NCI-H1694 treated with DMSO at 0.1 percent for 48 hours (cell line): ENCODE measurements around the gene RFNG.
"Not testable (repeated sequence)": the region's sequence is repeated elsewhere in the genome, so short reads cannot be mapped to it uniquely, and the experiment has no call there.

ENCODE experiments used
- DNase-seq: peaks from one replicate; lab custom pipeline; 2025; lab: John Stamatoyannopoulos, UW

Gene RFNG

DNA sequence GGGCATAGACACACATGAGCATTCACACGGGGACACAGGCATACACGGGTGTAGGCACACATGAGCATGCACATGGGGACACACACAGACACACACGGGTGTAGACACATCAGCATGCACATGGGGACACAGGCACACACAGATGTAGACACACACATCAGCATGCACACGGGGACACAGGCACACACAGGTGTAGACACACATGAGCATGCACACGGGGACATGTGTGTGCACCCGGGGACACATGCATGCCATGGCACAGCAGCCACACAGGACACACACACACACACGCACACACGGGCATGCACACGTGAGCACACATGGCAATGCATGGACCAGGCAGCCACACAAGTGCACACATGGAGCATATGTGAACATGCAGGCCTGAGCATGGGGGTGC lies 9.0 kb downstream of the RFNG start:
- DNase-seq = no peak

GRCh38 chr17:82041144-82041814 lies 10.3 kb downstream of the RFNG start:
- no peak for DNase-seq

- no peak for DNase-seq
Measured at GRCh38 chr17:82039695-82040299, 11.8 kb downstream of the RFNG start.

GRCh38 chr17:82038796-82039409 lies 12.7 kb downstream of the RFNG start:
- DNase-seq = not testable (repeated sequence)

DNA sequence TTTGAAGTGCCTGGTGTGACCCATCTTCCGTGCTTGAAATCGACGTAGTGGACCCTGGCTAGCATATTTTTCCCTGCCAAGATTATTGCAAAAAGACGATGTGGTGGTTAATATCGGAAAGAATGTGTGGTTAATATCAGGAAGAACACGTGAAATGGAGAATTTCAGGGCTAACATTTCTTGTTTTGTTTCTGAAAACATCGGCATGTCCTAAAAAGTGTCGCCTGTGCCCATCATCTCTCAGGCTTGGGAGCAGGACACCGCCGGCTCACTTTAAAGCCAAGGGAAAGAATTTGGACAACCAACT lies 13.8 kb downstream of the RFNG start:
- DNase-seq = no peak

GRCh38 chr17:82037092-82037888 lies 14.3 kb downstream of the RFNG start, which contains the start of gene DCXR:
TSS of gene DCXR (minus strand) at chr17:82037697. CDS start at chr17:82037682, 15 bp downstream.
- peak; percentile 96 for DNase-seq

DNA sequence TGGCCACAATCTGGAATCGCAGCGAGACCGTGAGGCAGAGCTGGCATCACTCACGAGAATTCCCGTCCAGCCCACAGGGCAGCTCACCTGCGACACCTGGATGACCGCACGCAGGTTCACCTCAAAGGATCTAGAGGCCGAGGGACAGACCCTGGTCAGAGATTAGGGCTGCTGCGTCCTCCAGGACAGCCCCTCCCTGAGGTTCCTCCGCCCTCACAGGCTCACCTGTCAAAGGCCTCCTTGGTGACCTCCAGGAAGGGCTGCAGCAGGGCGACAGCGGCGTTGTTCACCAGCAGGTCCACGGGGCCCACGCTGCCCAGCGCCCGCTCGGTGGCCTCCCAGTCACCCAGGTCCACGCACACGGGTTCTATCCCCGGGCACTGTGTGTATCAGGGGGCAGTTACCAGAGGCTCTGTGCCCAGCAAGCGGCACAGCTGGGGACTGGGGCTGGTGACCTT lies 14.9 kb downstream of the RFNG start:
- no peak for DNase-seq

- DNase-seq = no peak
Measured at GRCh38 chr17:82035956-82036633, 15.5 kb downstream of the RFNG start.

DNA sequence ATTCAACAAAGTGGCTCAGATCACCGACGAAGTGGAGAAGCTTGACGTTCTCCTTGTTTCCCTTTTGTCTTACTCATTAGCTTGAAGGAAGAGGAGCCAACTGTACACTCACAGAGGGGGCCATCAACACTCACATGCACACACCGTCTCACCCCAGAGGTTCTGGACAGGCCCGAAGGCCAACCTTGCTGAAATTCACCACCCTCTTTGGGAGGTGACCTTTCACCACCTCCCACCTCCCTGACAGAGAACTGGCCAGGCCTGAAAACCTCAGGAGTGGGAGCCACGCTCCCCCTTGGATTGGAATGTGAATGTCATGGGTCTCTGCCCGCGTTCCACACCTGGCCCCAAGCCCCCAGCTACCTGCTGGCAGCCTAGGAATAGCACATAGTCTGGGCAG lies 16.1 kb downstream of the RFNG start:
- DNase-seq = no peak

DNA sequence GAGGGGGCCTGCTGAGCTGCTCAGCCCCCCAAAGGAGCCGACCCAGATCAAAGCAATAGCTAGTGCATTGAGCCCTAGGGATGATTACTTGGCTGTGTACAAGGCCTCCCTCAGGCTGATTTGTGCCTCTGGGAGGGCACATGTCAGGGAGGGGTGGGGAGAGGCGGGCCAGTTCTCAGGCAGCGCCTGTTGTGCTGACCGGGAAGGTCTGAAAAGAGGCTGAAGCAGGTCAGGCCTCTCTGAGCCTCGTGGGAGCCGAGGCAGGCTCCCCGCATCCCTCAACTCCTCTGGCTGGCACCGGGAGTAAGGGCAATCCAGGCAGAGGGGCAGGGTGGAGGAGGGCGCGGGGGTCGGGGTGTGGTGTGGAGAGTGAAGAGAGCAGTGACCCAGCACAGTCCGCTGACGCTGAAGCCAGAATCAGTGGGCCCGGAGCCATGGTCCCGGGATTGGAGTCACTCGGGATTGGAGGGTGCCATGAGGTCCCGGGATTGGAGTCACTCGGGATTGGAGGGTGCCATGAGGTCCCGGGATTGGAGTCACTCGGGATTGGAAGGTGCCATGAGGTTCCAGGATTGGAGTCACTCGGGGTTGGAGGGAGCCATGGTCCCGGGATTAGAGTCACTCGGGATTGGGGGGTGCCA lies 17.1 kb downstream of the RFNG start:
- no peak for DNase-seq

- no peak for DNase-seq
Measured at GRCh38 chr17:82033359-82034085, 18.1 kb downstream of the RFNG start.

DNA sequence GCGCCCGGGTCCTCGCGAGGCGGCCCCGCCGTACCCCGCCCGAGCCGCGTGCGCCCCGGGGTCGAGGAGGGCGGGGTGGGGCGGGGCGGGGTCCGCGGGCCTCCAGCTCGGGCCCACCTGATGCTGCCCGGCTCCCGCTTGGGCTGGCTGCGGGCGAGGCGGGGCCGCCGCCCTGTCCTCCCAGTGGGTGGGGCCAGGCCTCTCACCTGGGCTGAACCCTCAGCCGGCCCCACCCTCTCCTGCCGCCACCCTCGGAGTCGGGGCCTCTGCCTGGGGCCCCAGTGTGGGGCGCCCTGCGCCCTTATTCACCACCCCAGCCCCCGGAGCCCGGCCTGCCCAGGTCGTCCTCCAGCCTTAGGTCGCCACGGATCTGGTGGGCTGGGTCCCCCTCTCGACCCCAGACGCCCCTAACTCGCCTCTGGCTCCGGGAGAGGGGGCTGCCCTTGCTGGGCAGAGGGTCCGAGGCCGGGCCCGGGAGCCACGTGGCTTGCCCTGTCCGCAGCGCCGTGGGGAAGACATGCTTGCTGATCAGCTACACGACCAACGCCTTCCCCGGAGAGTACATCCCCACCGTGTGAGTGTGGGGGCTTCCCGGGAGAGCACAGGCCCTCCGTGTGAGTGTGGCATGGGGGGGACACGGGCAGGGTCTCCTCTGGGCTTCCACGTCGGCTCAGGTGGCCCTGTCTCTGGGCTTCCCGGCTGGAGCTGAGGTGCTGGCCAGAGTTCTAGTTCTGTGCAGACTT lies 19.6 kb downstream of the RFNG start:
- DNase-seq = no peak

GRCh38 chr17:82031303-82031884 lies 20.2 kb downstream of the RFNG start, which contains the start of gene RAC3:
TSS of gene RAC3 (plus strand) at chr17:82031678. CDS start at chr17:82031762, 84 bp downstream.
- DNase-seq = no peak

- peak; percentile 67 for DNase-seq
Measured at GRCh38 chr17:82030470-82031302, 20.9 kb downstream of the RFNG start.

DNA sequence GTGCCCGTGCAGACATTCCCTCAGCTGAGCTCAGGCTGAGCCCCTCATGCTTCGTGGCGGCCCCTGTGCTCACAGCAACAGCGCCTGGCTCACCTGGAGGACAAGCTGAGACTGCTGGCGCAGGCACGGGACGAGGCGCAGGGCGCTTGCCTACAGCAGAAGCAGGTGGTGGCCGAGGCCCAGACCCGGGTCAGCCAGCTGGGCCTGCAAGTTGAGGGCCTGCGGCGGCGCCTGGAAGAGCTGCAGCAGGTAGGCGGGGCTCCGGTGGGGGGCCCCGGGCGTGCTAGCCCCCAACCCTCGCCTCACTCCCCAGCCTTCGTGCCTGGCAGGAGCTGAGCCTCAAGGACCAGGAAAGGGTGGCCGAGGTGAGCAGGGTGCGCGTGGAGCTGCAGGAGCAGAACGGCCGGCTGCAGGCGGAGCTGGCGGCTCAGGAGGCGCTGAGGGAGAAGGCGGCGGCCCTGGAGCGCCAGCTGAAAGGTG lies 21.6 kb downstream of the RFNG start:
- DNase-seq = no peak

DNA sequence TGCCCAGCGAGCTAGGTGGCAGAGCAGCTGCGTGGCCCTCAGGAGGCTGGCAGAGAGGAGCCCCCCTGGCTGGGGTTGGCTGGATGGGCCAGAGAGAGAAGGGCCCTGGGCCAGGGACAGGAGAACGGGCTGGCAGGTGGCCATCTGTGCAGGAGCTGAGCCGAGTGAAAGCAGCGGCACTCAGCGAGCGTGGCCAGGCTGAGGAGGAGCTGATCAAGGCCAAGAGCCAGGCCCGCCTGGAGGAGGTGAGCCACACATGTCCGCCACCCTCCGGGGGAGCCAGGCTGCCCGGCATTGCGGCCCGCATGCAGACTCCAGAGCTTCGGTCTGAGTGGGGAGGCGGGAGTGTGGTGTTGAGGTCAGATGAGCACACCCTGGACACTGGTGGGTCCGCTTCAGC lies 22.2 kb downstream of the RFNG start:
- no peak for DNase-seq

- no peak for DNase-seq
Measured at GRCh38 chr17:82028966-82029365, 22.6 kb downstream of the RFNG start.

- DNase-seq = no peak
Measured at GRCh38 chr17:82028246-82028645, 23.4 kb downstream of the RFNG start.
